ENCODE measurements around the gene DNM3.

DNM3 gene

DNA sequence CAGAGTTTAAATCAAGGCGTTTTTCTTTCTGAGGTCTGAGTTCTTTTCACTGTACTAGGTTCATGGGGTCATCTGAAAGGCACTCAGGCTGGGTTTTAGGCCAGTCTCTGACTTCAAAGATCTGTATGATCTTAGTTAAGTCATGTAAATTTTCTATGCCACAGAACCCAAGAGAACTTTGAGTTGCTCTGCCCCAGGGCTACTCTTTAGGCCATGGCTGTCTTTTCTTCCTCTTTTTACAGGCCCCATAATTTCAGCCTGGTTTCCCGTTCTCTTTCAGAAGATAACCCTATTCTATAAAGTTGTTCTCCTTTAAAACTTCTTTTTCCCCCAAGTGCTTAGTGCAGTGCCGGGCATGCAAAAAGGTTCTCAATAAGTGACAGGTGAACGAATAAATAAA lies 33.7 kb upstream of the DNM3 start:
- DNase-seq (ENCODE audit: extremely low read depth, insufficient read length): no peak
- TF ChIP-seq, protein P1, sequence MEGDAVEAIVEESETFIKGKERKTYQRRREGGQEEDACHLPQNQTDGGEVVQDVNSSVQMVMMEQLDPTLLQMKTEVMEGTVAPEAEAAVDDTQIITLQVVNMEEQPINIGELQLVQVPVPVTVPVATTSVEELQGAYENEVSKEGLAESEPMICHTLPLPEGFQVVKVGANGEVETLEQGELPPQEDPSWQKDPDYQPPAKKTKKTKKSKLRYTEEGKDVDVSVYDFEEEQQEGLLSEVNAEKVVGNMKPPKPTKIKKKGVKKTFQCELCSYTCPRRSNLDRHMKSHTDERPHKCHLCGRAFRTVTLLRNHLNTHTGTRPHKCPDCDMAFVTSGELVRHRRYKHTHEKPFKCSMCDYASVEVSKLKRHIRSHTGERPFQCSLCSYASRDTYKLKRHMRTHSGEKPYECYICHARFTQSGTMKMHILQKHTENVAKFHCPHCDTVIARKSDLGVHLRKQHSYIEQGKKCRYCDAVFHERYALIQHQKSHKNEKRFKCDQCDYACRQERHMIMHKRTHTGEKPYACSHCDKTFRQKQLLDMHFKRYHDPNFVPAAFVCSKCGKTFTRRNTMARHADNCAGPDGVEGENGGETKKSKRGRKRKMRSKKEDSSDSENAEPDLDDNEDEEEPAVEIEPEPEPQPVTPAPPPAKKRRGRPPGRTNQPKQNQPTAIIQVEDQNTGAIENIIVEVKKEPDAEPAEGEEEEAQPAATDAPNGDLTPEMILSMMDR (IDR thresholded peaks at IDR 0.05; ENCODE audit: insufficient read depth, low read length, poor library complexity, severe bottlenecking): no peak
- Histone ChIP-seq H3K27me3 (replicated peaks; ENCODE audit: control insufficient read depth, insufficient read depth, low read length) (no peaks in the 10 kb centered on the region), H3K4me3 (replicated peaks; ENCODE audit: low read depth, low read length) (no peak overlapping the region), H3K36me3 (ENCODE audit: control insufficient read depth, insufficient read depth, low read length) (no peaks in the 10 kb centered on the region)

DNA sequence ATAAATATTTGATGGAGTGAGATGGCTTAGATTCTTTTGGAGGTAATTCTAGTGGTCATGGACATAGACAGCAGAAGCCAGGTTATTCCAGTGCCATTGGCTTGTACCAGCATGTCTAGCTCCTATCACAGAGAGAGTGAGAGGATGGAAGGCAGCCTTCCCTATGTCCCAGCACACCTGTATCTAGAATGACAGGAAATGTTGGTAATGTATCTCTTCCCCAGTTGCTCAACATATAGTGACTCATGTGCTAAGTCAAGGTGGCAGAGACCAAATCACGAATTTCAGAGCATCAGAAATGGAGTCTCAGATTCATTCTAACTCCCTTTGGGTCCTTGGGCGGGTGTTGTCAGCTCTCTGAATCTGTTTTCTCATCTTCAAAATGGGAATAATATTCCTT lies 31.5 kb upstream of the DNM3 start:
- no peak for DNase-seq (ENCODE audit: extremely low read depth, insufficient read length)
- TF ChIP-seq, protein P1 (IDR thresholded peaks at IDR 0.05; ENCODE audit: insufficient read depth, low read length, poor library complexity, severe bottlenecking): no peak

DNA sequence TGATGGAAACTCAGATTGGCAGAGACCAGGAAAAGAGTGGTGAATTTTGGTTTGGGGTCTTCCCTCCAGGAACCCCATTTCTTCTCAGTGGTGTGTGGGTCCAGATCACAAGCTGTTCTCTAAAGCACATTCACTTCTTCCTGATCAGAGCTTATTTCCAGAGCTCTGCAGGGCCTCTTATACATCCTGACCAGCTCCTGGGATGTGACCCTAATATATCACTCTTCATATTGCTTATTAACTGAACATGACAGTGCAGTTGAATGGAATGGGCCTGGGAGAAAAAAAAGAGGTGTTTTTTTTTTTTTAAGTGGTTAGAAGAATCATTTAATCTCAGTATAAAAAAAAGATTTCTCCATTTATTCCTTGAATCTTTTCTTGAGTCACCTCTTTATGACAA lies 29.6 kb upstream of the DNM3 start:
- H3K36me3 ChIP-seq (ENCODE audit: control insufficient read depth, insufficient read depth, low read length): no peaks in the 10 kb centered on the region
- no peaks in the 10 kb centered on the region for H3K27me3 ChIP-seq (replicated peaks; ENCODE audit: control insufficient read depth, insufficient read depth, low read length)
- H3K4me3 ChIP-seq (replicated peaks; ENCODE audit: low read depth, low read length): no peak overlapping the region
- TF ChIP-seq, protein P1 (IDR thresholded peaks at IDR 0.05; ENCODE audit: insufficient read depth, low read length, poor library complexity, severe bottlenecking): no peak
- no peak for DNase-seq (ENCODE audit: extremely low read depth, insufficient read length)

More for the DNA sequence above, 31.5 kb upstream of the DNM3 start:
- Histone ChIP-seq H3K36me3 (ENCODE audit: control insufficient read depth, insufficient read depth, low read length) (no peaks in the 10 kb centered on the region), H3K4me3 (replicated peaks; ENCODE audit: low read depth, low read length) (no peak overlapping the region), H3K27me3 (replicated peaks; ENCODE audit: control insufficient read depth, insufficient read depth, low read length) (no peaks in the 10 kb centered on the region)

DNA sequence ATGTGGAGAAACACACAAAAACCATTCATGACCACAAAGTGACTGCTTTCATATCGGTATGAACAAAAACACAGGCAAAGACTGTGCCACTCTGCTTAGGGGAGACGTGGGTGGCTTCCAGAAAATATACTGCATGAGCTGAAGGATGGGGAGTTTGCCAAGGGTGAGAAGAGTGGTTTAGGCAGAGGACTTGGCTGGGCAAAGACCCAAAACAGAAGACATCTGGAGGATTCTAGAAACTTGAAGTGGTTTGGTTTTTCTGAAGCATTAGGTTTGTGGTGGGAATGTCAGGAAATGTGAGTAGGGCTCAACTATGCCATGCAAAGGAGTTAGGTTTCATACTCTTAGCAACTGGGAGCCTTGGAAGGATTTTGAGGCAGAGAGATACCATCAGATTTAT lies 26.6 kb upstream of the DNM3 start:
- Histone ChIP-seq H3K36me3 (ENCODE audit: control insufficient read depth, insufficient read depth, low read length) (no peaks in the 10 kb centered on the region), H3K27me3 (replicated peaks; ENCODE audit: control insufficient read depth, insufficient read depth, low read length) (no peaks in the 10 kb centered on the region), H3K4me3 (replicated peaks; ENCODE audit: low read depth, low read length) (no peak overlapping the region)
- no peak for DNase-seq (ENCODE audit: extremely low read depth, insufficient read length)
- TF ChIP-seq, protein P1 (IDR thresholded peaks at IDR 0.05; ENCODE audit: insufficient read depth, low read length, poor library complexity, severe bottlenecking): no peak

DNA sequence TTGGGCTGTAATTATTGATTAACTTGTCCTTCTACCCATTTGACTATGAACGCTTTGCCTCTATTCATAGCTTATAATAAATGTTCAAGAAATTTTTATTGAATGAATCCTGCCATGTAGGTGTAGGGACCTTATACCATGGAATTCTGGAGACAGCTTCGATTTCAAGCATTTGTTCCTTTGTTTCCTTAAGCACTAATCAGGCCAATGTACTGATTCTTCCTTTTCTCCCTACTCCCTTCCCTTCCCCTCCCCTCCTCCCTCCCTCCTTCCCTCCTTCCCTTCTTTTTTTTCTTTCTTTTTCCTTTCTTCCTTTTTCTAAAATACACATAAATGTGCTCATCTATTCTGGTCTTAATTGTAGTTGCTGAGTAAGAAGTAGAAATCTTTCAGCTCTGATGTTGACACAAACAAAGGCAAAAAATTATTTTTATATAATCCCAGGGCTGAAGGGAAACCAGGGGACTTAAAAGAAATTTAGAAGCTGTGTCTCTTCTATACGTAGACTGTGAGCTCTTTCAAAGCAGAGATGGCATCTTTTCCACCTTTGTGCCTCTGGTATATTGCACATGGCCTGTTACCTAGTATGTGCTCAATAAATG lies 24.9 kb upstream of the DNM3 start:
- TF ChIP-seq, protein P1 (IDR thresholded peaks at IDR 0.05; ENCODE audit: insufficient read depth, low read length, poor library complexity, severe bottlenecking): no peak
- DNase-seq (ENCODE audit: extremely low read depth, insufficient read length): no peak
- Histone ChIP-seq H3K36me3 (ENCODE audit: control insufficient read depth, insufficient read depth, low read length) (no peaks in the 10 kb centered on the region), H3K4me3 (replicated peaks; ENCODE audit: low read depth, low read length) (no peak overlapping the region), H3K27me3 (replicated peaks; ENCODE audit: control insufficient read depth, insufficient read depth, low read length) (no peaks in the 10 kb centered on the region)
